ENCODE data around the gene APBB2.

The APBB2 gene

GRCh38 chr4:41207291-41207831, 7.0 kb downstream of the APBB2 start:
- no peak for TF ChIP-seq CTCF (IDR thresholded peaks at IDR 0.05; ENCODE audit: poor library complexity, severe bottlenecking)
- DNase-seq (ENCODE audit: low spot score) (no peak), ATAC-seq (ENCODE audit: low read depth) (no peak)
- Histone ChIP-seq H3K27me3 (ENCODE audit: insufficient read depth, poor library complexity, severe bottlenecking) (no peaks in the 10 kb centered on the region), H3K27ac (ENCODE audit: poor library complexity, severe bottlenecking) (peak overlapping the region; percentile 3), H3K4me3 (ENCODE audit: severe bottlenecking) (no peak overlapping the region), H3K36me3 (ENCODE audit: low read depth) (peaks cover 10% of the 10 kb centered on the region), H3K9me3 (ENCODE audit: severe bottlenecking) (no peaks in the 10 kb centered on the region), H3K4me1 (ENCODE audit: insufficient read depth, poor library complexity, severe bottlenecking) (peaks cover 53% of the 10 kb centered on the region)

GRCh38 chr4:41205854-41206460, 8.4 kb downstream of the APBB2 start:
- Histone ChIP-seq H3K36me3 (ENCODE audit: low read depth) (no peaks in the 10 kb centered on the region), H3K27me3 (ENCODE audit: insufficient read depth, poor library complexity, severe bottlenecking) (no peaks in the 10 kb centered on the region), H3K4me1 (ENCODE audit: insufficient read depth, poor library complexity, severe bottlenecking) (peaks cover 45% of the 10 kb centered on the region), H3K4me3 (ENCODE audit: severe bottlenecking) (no peak overlapping the region), H3K27ac (ENCODE audit: poor library complexity, severe bottlenecking) (peak overlapping the region; percentile 55), H3K9me3 (ENCODE audit: severe bottlenecking) (no peaks in the 10 kb centered on the region)
- no peak for ATAC-seq (ENCODE audit: low read depth)
- no peak for TF ChIP-seq CTCF (IDR thresholded peaks at IDR 0.05; ENCODE audit: poor library complexity, severe bottlenecking)
- DNase-seq (ENCODE audit: low spot score): no peak

- Histone ChIP-seq H3K4me1 (ENCODE audit: insufficient read depth, poor library complexity, severe bottlenecking) (peaks cover 51% of the 10 kb centered on the region), H3K4me3 (ENCODE audit: severe bottlenecking) (no peak overlapping the region), H3K27ac (ENCODE audit: poor library complexity, severe bottlenecking) (peak overlapping the region; percentile 55), H3K36me3 (ENCODE audit: low read depth) (no peaks in the 10 kb centered on the region), H3K27me3 (ENCODE audit: insufficient read depth, poor library complexity, severe bottlenecking) (no peaks in the 10 kb centered on the region), H3K9me3 (ENCODE audit: severe bottlenecking) (no peaks in the 10 kb centered on the region)
- TF ChIP-seq CTCF (IDR thresholded peaks at IDR 0.05; ENCODE audit: poor library complexity, severe bottlenecking): no peak
- ATAC-seq (ENCODE audit: low read depth): no peak
- no peak for DNase-seq (ENCODE audit: low spot score)
Measured at GRCh38 chr4:41205130-41205529, 9.2 kb downstream of the APBB2 start.

- no peak for TF ChIP-seq CTCF (IDR thresholded peaks at IDR 0.05; ENCODE audit: poor library complexity, severe bottlenecking)
- DNase-seq (ENCODE audit: low spot score) (no peak), ATAC-seq (ENCODE audit: low read depth) (peak; percentile 77)
- Histone ChIP-seq H3K27me3 (ENCODE audit: insufficient read depth, poor library complexity, severe bottlenecking) (no peaks in the 10 kb centered on the region), H3K4me3 (ENCODE audit: severe bottlenecking) (no peak overlapping the region), H3K4me1 (ENCODE audit: insufficient read depth, poor library complexity, severe bottlenecking) (peaks cover 56% of the 10 kb centered on the region), H3K36me3 (ENCODE audit: low read depth) (no peaks in the 10 kb centered on the region; the same call in 1 of the 2 replicates), H3K27ac (ENCODE audit: poor library complexity, severe bottlenecking) (peak overlapping the region; percentile 55), H3K9me3 (ENCODE audit: severe bottlenecking) (no peaks in the 10 kb centered on the region)
Measured at GRCh38 chr4:41204400-41204978, 9.9 kb downstream of the APBB2 start.

GRCh38 chr4:41203841-41204240, 10.5 kb downstream of the APBB2 start:
- Histone ChIP-seq H3K9me3 (ENCODE audit: severe bottlenecking) (no peaks in the 10 kb centered on the region), H3K4me3 (ENCODE audit: severe bottlenecking) (no peak overlapping the region), H3K36me3 (ENCODE audit: low read depth) (no peaks in the 10 kb centered on the region; the same call in none of the 2 replicates), H3K4me1 (ENCODE audit: insufficient read depth, poor library complexity, severe bottlenecking) (peaks cover 57% of the 10 kb centered on the region), H3K27me3 (ENCODE audit: insufficient read depth, poor library complexity, severe bottlenecking) (no peaks in the 10 kb centered on the region), H3K27ac (ENCODE audit: poor library complexity, severe bottlenecking) (peak overlapping the region; percentile 55)
- ATAC-seq (ENCODE audit: low read depth) (no peak), DNase-seq (ENCODE audit: low spot score) (no peak)
- TF ChIP-seq CTCF (IDR thresholded peaks at IDR 0.05; ENCODE audit: poor library complexity, severe bottlenecking): no peak

Measured in RWPE2 (cell line).